22Rv1 (cell line): ENCODE data around the gene VEGFA.

Source experiments
- ZFX ChIP-seq: fragments of 450-650 bp; IDR thresholded peaks from 2 replicates; pipeline ENCODE4 v1.6.1; 2017; ENCODE audit warnings: antibody characterized with exemption, borderline replicate concordance
- TF ChIP-seq, protein P1 (sequence below): fragments of 450-650 bp; IDR thresholded peaks from 2 replicates; pipeline ENCODE4 v1.5.1; 2017; ENCODE audit warnings: mild to moderate bottlenecking

DNA sequence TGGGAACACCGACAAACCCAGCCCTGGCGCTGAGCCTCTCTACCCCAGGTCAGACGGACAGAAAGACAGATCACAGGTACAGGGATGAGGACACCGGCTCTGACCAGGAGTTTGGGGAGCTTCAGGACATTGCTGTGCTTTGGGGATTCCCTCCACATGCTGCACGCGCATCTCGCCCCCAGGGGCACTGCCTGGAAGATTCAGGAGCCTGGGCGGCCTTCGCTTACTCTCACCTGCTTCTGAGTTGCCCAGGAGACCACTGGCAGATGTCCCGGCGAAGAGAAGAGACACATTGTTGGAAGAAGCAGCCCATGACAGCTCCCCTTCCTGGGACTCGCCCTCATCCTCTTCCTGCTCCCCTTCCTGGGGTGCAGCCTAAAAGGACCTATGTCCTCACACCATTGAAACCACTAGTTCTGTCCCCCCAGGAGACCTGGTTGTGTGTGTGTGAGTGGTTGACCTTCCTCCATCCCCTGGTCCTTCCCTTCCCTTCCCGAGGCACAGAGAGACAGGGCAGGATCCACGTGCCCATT, 15.3 kb downstream of the VEGFA start:
- TF ChIP-seq, protein P1, sequence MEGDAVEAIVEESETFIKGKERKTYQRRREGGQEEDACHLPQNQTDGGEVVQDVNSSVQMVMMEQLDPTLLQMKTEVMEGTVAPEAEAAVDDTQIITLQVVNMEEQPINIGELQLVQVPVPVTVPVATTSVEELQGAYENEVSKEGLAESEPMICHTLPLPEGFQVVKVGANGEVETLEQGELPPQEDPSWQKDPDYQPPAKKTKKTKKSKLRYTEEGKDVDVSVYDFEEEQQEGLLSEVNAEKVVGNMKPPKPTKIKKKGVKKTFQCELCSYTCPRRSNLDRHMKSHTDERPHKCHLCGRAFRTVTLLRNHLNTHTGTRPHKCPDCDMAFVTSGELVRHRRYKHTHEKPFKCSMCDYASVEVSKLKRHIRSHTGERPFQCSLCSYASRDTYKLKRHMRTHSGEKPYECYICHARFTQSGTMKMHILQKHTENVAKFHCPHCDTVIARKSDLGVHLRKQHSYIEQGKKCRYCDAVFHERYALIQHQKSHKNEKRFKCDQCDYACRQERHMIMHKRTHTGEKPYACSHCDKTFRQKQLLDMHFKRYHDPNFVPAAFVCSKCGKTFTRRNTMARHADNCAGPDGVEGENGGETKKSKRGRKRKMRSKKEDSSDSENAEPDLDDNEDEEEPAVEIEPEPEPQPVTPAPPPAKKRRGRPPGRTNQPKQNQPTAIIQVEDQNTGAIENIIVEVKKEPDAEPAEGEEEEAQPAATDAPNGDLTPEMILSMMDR, result no peak
- no peak for TF ChIP-seq ZFX
